Sigmoid colon (tissue), 7 donors: ENCODE measurements around the gene GAD2. TPM values are rescaled to one million over a fixed set of nuclear protein-coding genes. Genes with fewer than 3 reads are reported as not detected.

Source experiments
- DNase-seq: peaks from one replicate; pipeline ENCODE4 v3.0.0-alpha.2; 2019
- H3K27ac ChIP-seq, 4 donors: fragments of 200-600 bp; sonication (generic); one replicate each; pipeline ENCODE4 v1.5.1; 2016 to 2019; ENCODE audit warnings: mild to moderate bottlenecking in 1 of 4
- H3K27me3 ChIP-seq, 3 donors: fragments of 200-600 bp; sonication (generic); one replicate each; pipeline ENCODE4 v1.5.1; 2019; ENCODE audit warnings: mild to moderate bottlenecking in 1 of 3
- H3K36me3 ChIP-seq, 4 donors: fragments of 200-600 bp; sonication (generic); one replicate each; pipeline ENCODE4 v1.5.1; 2016 to 2019
- H3K4me1 ChIP-seq, 4 donors: fragments of 200-600 bp; sonication (generic); one replicate each; pipeline ENCODE4 v1.5.1; 2017 to 2019
- H3K4me3 ChIP-seq, 4 donors: fragments of 200-600 bp; sonication (generic); one replicate each; pipeline ENCODE4 v1.5.1; 2017 to 2019; ENCODE audit warnings: mild to moderate bottlenecking in 2 of 4, moderate library complexity in 1 of 4
- H3K9me3 ChIP-seq, 4 donors: fragments of 200-600 bp in 3 of 4; sonication (generic) in 3 of 4; one replicate each; pipeline versions ENCODE4 v1.5.1 to v1.6.1; 2013 to 2019
- EP300 ChIP-seq, 4 donors: sonication (generic); formaldehyde crosslinking; IDR thresholded peaks; one replicate each; pipeline ENCODE4 v1.6.1; 2017; ENCODE audit warnings: antibody characterized with exemption in 4 of 4
- POLR2A ChIP-seq, 2 donors: fragments of 450-650 bp; IDR thresholded peaks; one replicate each; pipeline ENCODE4 v1.6.1; 2016; ENCODE audit warnings: antibody characterized with exemption in 2 of 2, mild to moderate bottlenecking in 2 of 2, moderate library complexity in 2 of 2
- POLR2AphosphoS5 ChIP-seq, 4 donors: sonication (generic); formaldehyde crosslinking; IDR thresholded peaks; one replicate each; pipeline ENCODE4 v1.6.1; 2017; ENCODE audit warnings: antibody characterized with exemption in 4 of 4
- WGBS, 2 donors: extraction: QIAGEN DNeasy Blood & Tissue Kit; methylation state at CpG; one replicate each; pipeline ENCODE4 v1.1.7; 2013; 5-methylcytosine and 5-hydroxymethylcytosine counted together
- intact Hi-C: fragments of 100-400 bp; cut with DNase I; formaldehyde crosslinking; loops from one replicate; pipeline ENCODE4 v1.15.1; 2023
- polyA plus RNA-seq, 3 donors: library from polyadenylated mRNA; stranded (reverse); fragments of 200-250 nt; gene quantifications; one replicate each; pipeline ENCODE4 v1.2.3, GENCODE V29; 2013
- total RNA-seq, 4 donors: library from RNA; depleted of rRNA; stranded (reverse); fragments of >200 nt; gene quantifications; one replicate each; pipeline ENCODE4 v1.1.0, GENCODE V29; 2016
- TF ChIP-seq, protein P1 (sequence below), 4 experiments: fragments of 450-650 bp in 3 of 4; fragments of 200-600 bp in 1 of 4; IDR thresholded peaks; one replicate each; pipeline ENCODE4 v1.5.1; 2016 to 2019; ENCODE audit warnings: antibody characterized with exemption in 4 of 4, mild to moderate bottlenecking in 3 of 4, moderate library complexity in 2 of 4
- donor health status: healthy with polysubstance abuse.
- donor health status: Bipolar disorder and iron deficiency.
- donor health status: healthy.

The GAD2 gene
- total and polyA plus RNA-seq, 7 donors: not detected

DNA sequence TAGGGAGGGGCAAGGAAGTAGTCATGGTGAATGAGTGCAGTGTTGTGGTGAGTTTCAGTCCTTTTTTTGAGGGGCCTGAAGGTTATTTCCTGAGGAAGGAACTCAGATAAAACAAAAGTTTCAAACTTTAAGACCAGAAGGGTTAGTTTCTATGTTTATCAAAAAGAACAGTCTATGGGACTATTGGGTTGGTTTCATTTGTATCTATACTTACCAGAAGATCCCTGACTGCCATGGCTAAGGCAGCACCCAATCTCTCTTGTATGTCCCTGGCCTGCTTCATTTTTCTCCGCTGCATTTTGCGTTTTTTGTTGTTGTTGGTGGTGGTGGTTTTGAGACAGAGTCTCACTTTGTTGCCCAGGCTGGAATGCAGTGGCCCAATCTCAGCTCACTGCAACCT lies 19.3 kb upstream of the GAD2 start:
- Histone ChIP-seq H3K27me3 (no peaks in the 10 kb centered on the region), H3K27ac (no peak overlapping the region), H3K4me3 (no peak overlapping the region), H3K36me3 (no peaks in the 10 kb centered on the region), H3K4me1 (no peaks in the 10 kb centered on the region), H3K9me3 (no peaks in the 10 kb centered on the region)
- TF ChIP-seq, protein P1, sequence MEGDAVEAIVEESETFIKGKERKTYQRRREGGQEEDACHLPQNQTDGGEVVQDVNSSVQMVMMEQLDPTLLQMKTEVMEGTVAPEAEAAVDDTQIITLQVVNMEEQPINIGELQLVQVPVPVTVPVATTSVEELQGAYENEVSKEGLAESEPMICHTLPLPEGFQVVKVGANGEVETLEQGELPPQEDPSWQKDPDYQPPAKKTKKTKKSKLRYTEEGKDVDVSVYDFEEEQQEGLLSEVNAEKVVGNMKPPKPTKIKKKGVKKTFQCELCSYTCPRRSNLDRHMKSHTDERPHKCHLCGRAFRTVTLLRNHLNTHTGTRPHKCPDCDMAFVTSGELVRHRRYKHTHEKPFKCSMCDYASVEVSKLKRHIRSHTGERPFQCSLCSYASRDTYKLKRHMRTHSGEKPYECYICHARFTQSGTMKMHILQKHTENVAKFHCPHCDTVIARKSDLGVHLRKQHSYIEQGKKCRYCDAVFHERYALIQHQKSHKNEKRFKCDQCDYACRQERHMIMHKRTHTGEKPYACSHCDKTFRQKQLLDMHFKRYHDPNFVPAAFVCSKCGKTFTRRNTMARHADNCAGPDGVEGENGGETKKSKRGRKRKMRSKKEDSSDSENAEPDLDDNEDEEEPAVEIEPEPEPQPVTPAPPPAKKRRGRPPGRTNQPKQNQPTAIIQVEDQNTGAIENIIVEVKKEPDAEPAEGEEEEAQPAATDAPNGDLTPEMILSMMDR (IDR thresholded peaks at IDR 0.05): no peak
- TF ChIP-seq POLR2AphosphoS5 (IDR thresholded peaks at IDR 0.05) (no peak), POLR2A (IDR thresholded peaks at IDR 0.05) (no peak), EP300 (IDR thresholded peaks at IDR 0.05) (no peak)
- 94 to 95% methylated on average over 2 of the region's 2 CpGs for WGBS, 2 donors
- intact Hi-C loops: no loop called here
- DNase-seq: no peak

DNA sequence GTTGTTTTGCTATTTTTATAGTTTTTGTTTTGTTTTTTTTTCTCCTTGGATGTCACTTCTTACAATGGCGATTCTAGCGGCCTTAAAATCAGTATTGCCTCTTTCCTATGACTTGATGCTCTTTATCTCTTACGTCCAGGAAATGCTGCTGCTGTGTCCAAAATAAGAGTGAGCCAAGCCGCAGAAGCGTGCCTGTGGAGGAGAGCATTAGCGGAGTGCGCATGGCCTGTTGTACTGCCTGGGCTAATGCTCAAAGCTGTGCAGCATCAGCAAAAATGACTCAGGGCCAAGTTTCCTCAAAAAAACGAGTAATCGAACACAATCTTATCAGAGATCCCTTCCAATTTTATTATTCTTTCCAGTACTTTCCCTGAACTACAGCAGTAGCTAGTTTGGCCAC lies 18.5 kb upstream of the GAD2 start:
- intact Hi-C loops: no loop called here
- Histone ChIP-seq H3K36me3 (no peaks in the 10 kb centered on the region), H3K27ac (no peak overlapping the region), H3K27me3 (no peaks in the 10 kb centered on the region), H3K4me1 (no peaks in the 10 kb centered on the region), H3K4me3 (no peak overlapping the region), H3K9me3 (no peaks in the 10 kb centered on the region)
- WGBS, 2 donors: 87% methylated on average over 9 of the region's 9 CpGs
- DNase-seq: no peak
- no peak for TF ChIP-seq POLR2AphosphoS5 (IDR thresholded peaks at IDR 0.05)
- no peak for TF ChIP-seq POLR2A (IDR thresholded peaks at IDR 0.05)
- TF ChIP-seq, protein P1 (IDR thresholded peaks at IDR 0.05): no peak
- no peak for TF ChIP-seq EP300 (IDR thresholded peaks at IDR 0.05)

DNA sequence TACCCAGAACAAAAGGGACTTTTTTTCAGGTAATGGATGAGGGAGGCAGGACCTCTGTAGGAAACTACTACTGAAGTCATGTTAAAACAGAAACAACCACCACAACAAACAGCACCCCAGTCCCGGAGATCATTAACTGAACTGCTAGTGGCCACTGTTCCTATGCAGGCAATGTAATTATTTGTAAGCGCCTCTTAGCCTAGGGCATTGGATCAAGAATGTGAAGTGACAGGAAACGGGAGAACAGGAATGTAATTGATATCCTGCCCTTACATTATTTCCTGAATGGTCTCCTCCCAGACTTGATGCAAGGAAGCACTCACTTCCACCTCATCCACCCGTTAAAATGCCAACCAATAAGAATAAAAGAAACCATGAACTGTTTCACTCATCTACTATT lies 16.7 kb upstream of the GAD2 start:
- H3K27me3 ChIP-seq: no peaks in the 10 kb centered on the region
- DNase-seq: no peak
- intact Hi-C loops: no loop called here
- no peaks in the 10 kb centered on the region for H3K36me3 ChIP-seq
- WGBS, 2 donors: 57 to 65% methylated on average over 4 of the region's 4 CpGs
- no peaks in the 10 kb centered on the region for H3K4me1 ChIP-seq
- TF ChIP-seq, protein P1 (IDR thresholded peaks at IDR 0.05): no peak
- TF ChIP-seq POLR2A (IDR thresholded peaks at IDR 0.05) (no peak), EP300 (IDR thresholded peaks at IDR 0.05) (no peak), POLR2AphosphoS5 (IDR thresholded peaks at IDR 0.05) (no peak)
- no peaks in the 10 kb centered on the region for H3K9me3 ChIP-seq
- no peak overlapping the region for H3K4me3 ChIP-seq
- no peak overlapping the region for H3K27ac ChIP-seq

DNA sequence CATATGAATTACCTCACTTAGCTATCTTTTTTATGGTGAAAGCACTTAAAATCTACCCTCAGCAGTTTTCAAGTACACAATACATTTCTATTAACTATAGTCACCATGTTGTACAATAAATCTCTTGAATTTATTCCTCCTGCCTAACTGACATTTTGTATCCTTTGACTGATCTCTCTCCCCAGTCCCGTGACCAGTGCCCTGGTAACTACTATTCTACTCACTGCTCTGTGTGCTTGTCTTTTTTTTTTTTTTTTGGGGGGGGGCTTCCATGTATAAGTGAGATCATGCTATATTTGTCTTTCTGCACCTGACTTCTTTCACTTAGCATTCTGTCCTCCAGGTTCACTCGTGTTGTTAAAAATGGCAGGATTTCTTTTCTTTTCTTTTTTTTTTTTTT lies 11.4 kb upstream of the GAD2 start:
- Histone ChIP-seq H3K9me3 (no peaks in the 10 kb centered on the region), H3K4me1 (no peaks in the 10 kb centered on the region), H3K27me3 (no peaks in the 10 kb centered on the region), H3K27ac (no peak overlapping the region), H3K36me3 (no peaks in the 10 kb centered on the region), H3K4me3 (no peak overlapping the region)
- WGBS, 2 donors: 62 to 70% methylated on average over 2 of the region's 2 CpGs
- intact Hi-C loops: no loop called here
- DNase-seq: no peak
- no peak for TF ChIP-seq EP300 (IDR thresholded peaks at IDR 0.05)
- TF ChIP-seq, protein P1 (IDR thresholded peaks at IDR 0.05): no peak
- TF ChIP-seq POLR2AphosphoS5 (IDR thresholded peaks at IDR 0.05): no peak
- no peak for TF ChIP-seq POLR2A (IDR thresholded peaks at IDR 0.05)

DNA sequence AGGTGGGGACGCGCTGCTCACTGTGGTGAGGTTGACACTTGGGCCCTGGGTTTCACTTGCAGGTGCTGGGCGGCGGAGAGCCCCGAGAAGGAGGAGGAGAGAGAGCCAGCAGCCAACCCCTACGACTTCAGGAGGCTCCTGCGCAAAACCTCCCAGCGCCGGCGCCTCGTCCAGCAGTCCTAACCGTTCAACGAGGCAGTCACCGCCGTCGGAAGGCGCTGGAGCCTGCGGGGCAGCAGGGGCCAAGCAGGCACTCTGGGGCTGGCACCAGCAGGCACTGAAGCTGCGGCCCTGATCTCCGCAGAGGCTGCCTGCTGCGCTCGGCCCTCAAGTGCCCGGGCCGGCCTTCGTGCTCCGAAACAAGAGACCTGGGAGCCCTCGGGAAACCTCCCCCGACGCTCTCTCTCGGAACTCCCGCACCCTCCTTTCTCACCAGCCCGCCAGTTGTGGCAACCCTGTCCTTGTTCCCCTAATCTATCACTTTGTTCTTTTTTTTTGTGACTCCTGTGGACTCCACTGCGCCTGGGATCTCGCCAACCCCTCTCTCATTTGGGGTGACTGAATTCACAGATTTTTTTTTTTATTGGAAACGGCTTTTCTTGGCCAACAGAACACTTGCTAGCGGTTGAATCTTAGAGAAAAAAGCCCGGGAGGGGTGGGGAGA lies 4.7 kb upstream of the GAD2 start:
- WGBS, 2 donors: 8 to 33% methylated on average over 37 of the region's 37 CpGs
- Histone ChIP-seq H3K36me3 (no peaks in the 10 kb centered on the region), H3K27ac (no peak overlapping the region), H3K9me3 (no peaks in the 10 kb centered on the region), H3K4me1 (peaks cover 0 to 19% (median 16%) of the 10 kb centered on the region in 4 donors), H3K4me3 (no peak overlapping the region), H3K27me3 (peaks cover 24 to 65% (median 53%) of the 10 kb centered on the region in 3 donors)
- intact Hi-C loops: no loop called here
- TF ChIP-seq POLR2A (IDR thresholded peaks at IDR 0.05) (no peak), POLR2AphosphoS5 (IDR thresholded peaks at IDR 0.05) (no peak), EP300 (IDR thresholded peaks at IDR 0.05) (no peak)
- TF ChIP-seq, protein P1 (IDR thresholded peaks at IDR 0.05): no peak
- no peak for DNase-seq
